ES-I3 (cell line): ENCODE results near the gene ST6GAL1.
"Not testable (repeated sequence)": the region's sequence is repeated elsewhere in the genome, so short reads cannot be mapped to it uniquely, and the experiment has no call there.

Experiments
- H3K36me3 ChIP-seq: 2 replicates; pipeline ENCODE4 v1.6.1; 2013; ENCODE audit warnings: mild to moderate bottlenecking, low read length, control low read depth, moderate library complexity; ENCODE audit not compliant: insufficient read depth
- H3K4me1 ChIP-seq: 2 replicates; pipeline ENCODE4 v1.6.1; 2013; ENCODE audit warnings: mild to moderate bottlenecking, control low read depth, low read length; ENCODE audit not compliant: insufficient read depth
- H3K9ac ChIP-seq: 2 replicates; pipeline ENCODE4 v1.6.1; 2013; ENCODE audit warnings: low read depth, mild to moderate bottlenecking, low read length, moderate library complexity
- H3K9me3 ChIP-seq: 2 replicates; pipeline ENCODE4 v1.6.1; 2013; ENCODE audit warnings: mild to moderate bottlenecking, low read length, moderate library complexity; ENCODE audit not compliant: control insufficient read depth, insufficient read depth

ST6GAL1 gene

GRCh38 chr3:187014417-187014864 is 84.1 kb downstream of the ST6GAL1 start:
- Histone ChIP-seq H3K9ac (no peak overlapping the region), H3K9me3 (no peaks in the 10 kb centered on the region), H3K36me3 (peaks cover 2% of the 10 kb centered on the region; the same call in 1 of the 2 replicates), H3K4me1 (peaks cover 7% of the 10 kb centered on the region; the same call in 1 of the 2 replicates)

GRCh38 chr3:187015903-187016638 is 85.7 kb downstream of the ST6GAL1 start:
- H3K36me3 ChIP-seq = 0 out of 2 replicates have a peak, but pooled peaks cover 2% of the 10 kb centered on the region
- no peak overlapping the region for H3K9ac ChIP-seq
- peaks cover 7% of the 10 kb centered on the region; the same call in 1 of the 2 replicates for H3K4me1 ChIP-seq
- H3K9me3 ChIP-seq = no peaks in the 10 kb centered on the region

- 0 out of 2 replicates have a peak, but pooled peaks cover 2% of the 10 kb centered on the region for H3K36me3 ChIP-seq
Measured at GRCh38 chr3:187016639-187017345, 86.5 kb downstream of the ST6GAL1 start.

GRCh38 chr3:187017511-187018230 is 87.3 kb downstream of the ST6GAL1 start:
- Histone ChIP-seq H3K36me3 (no peaks in the 10 kb centered on the region), H3K9ac (no peak overlapping the region), H3K4me1 (peaks cover 4% of the 10 kb centered on the region; the same call in 1 of the 2 replicates), H3K9me3 (no peaks in the 10 kb centered on the region)

More at GRCh38 chr3:187016639-187017345, 86.5 kb downstream of the ST6GAL1 start:
- Histone ChIP-seq H3K4me1 (peaks cover 7% of the 10 kb centered on the region; the same call in 1 of the 2 replicates), H3K9me3 (no peaks in the 10 kb centered on the region), H3K9ac (no peak overlapping the region)

DNA sequence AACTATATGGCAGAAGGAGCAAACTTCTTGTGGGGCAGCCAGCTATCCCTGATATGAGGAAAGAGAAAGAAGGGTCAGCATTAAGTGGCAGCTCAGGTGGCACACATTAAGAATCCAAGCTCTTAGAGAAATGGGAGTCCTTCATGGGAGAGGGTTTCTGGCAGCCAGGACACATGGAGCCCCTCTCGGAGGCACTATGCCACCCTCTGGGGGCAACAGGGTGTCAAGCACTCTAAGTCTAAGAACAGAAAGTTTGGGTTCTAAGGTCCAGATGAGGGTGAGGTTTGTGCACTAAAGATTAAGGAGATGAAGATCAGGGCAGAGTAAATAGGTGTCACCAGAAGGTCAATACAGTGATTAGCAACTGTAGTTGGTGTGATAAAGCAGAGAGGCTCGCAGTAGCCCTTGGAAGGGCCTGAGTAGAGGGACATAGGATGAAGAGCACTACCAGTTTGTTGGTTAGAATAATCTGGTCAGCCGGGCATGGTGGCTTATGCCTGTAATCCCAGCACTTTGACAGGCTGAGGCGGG is 89.3 kb downstream of the ST6GAL1 start:
- no peak overlapping the region for H3K9ac ChIP-seq
- H3K9me3 ChIP-seq = no peaks in the 10 kb centered on the region
- H3K4me1 ChIP-seq = no peaks in the 10 kb centered on the region; the same call in 1 of the 2 replicates
- H3K36me3 ChIP-seq = no peaks in the 10 kb centered on the region

DNA sequence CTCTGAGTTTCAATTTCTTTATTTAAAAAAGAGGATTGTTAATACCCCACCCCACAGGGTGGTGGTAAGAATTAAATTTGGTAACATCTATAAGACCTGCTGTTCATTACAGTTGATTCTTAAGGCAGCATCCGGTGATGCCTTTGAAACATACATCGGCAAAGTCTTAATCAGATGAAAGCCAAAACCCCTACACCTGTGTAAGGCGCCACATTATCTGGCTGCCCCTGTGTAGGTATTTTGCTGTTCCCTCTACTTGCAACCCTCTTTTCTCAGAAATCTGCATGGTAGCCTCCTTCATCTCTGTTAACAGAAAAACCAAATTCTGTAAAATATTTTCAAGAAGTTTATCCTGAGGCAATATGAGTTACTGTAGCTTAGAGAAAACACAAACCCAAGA is 90.0 kb downstream of the ST6GAL1 start:
- Histone ChIP-seq H3K36me3 (no peaks in the 10 kb centered on the region), H3K9me3 (no peaks in the 10 kb centered on the region), H3K9ac (no peak overlapping the region), H3K4me1 (no peaks in the 10 kb centered on the region; the same call in 1 of the 2 replicates)

GRCh38 chr3:187021748-187022402 is 91.5 kb downstream of the ST6GAL1 start:
- no peak overlapping the region for H3K9ac ChIP-seq
- no peaks in the 10 kb centered on the region for H3K36me3 ChIP-seq
- H3K4me1 ChIP-seq = no peaks in the 10 kb centered on the region; the same call in 1 of the 2 replicates
- H3K9me3 ChIP-seq = no peaks in the 10 kb centered on the region

DNA sequence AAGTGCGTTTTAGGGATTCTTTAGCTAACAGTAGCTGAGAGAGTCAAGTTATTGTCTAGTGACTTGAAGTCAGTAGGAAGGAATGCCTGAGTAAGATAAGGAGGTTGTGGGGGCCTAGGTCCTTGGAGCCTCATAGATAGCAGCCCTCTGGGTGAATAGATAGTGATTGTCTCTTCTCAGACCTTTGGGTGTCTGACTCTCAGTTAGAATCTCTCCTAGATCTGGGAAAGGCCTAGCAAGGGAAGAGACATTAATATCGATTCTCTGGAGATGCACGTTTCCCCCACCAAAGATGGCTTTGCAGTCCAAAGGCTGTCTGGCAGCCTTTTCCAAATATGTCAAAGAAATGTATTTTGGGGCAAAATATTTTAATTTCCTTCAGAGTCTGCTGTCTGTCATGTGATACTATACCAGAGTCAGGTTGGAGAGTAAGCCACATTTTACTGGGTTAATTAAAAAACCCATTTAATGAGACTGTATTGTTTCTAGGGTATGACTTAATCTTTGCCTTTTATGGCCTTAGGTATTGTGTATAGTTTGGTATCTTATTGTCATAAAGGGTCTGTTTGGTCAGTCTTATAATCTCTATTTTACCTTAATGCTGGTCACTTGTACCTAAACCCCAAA is 92.2 kb downstream of the ST6GAL1 start:
- no peaks in the 10 kb centered on the region; the same call in 1 of the 2 replicates for H3K4me1 ChIP-seq

DNA sequence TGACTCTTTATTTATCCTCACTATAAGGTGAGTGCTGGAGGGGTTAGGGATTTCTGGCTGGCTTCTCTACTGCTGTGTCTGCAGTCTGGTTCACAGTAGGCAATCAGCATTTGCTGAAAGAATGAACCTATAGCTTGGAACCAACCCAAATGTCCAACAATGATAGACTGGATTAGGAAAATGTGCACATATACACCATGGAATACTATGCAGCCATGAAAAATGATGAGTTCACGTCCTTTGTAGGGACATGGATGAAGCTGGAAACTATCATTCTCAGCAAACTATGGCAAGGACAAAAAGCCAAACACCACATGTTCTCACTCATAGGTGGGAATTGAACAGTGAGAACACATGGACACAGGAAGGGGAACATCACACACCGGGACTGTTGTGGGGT is 93.0 kb downstream of the ST6GAL1 start:
- H3K9ac ChIP-seq, H3K9me3 ChIP-seq, H3K36me3 ChIP-seq, H3K4me1 ChIP-seq: not testable (repeated sequence)

More for the DNA sequence above, 92.2 kb downstream of the ST6GAL1 start:
- Histone ChIP-seq H3K9ac (no peak overlapping the region), H3K9me3 (no peaks in the 10 kb centered on the region), H3K36me3 (no peaks in the 10 kb centered on the region)

- Histone ChIP-seq H3K36me3 (no peaks in the 10 kb centered on the region), H3K4me1 (no peaks in the 10 kb centered on the region; the same call in 1 of the 2 replicates), H3K9me3 (no peaks in the 10 kb centered on the region), H3K9ac (no peak overlapping the region)
Measured at GRCh38 chr3:187024536-187025226, 94.4 kb downstream of the ST6GAL1 start.

DNA sequence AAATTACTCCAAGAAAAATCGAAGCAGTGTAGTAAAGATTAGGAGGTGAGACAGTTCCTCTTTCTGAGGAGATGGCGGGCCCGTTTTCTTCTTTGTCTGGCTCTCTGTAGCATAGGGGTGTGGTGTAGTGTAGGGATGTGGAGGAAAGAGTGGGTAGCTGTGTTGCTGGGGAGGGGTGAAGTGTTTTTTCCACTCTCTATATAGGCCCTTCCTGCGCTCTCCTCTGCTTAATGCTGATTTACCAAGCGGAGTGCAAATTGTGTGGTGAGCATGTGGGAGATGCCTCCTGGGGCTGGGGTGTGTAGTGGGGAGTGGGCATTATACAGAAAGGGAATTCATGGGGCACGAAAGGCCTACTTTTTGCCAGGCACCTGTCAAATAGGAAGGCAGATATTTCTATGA is 94.9 kb downstream of the ST6GAL1 start:
- no peaks in the 10 kb centered on the region for H3K36me3 ChIP-seq
- no peak overlapping the region for H3K9ac ChIP-seq
- no peaks in the 10 kb centered on the region; the same call in 1 of the 2 replicates for H3K4me1 ChIP-seq

DNA sequence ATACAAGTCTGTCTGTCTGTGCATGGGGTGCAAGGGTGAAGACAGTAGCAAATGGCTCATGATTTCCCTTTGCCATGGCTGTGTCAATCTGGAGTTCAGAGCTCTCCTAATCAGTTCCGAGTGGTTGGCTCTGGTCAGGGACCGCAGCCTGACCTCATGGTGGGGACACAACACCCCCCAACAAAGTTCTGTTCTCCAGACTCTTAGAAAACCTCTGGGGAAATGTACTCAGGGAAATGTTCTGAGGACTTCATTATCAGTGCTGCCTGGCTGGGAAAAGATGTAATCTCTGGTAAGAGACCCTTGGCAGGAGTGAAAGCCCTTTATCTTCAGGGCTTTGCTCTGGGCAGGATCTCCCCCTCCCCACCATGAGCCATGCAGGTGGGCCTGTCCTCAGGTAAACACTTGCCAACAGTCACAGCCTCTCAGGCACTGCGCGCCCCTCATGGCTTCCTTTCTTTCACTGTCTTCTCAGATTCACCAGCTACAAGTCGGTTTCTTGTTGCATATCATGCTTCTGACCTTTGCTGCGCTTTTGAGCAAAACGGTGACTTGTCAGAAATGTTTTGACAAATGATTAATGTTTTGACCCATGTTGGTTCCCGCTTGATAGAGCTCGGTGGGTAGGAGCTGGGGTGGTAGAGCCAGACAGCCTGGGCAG is 95.5 kb downstream of the ST6GAL1 start:
- H3K9me3 ChIP-seq = no peaks in the 10 kb centered on the region
- H3K9ac ChIP-seq = no peak overlapping the region
- no peaks in the 10 kb centered on the region for H3K36me3 ChIP-seq
- H3K4me1 ChIP-seq = no peaks in the 10 kb centered on the region; the same call in 1 of the 2 replicates

More for the DNA sequence above, 94.9 kb downstream of the ST6GAL1 start:
- no peaks in the 10 kb centered on the region for H3K9me3 ChIP-seq
